ENCODE measurements around the gene FOXP1. TPM values are rescaled to one million over a fixed set of nuclear protein-coding genes. Genes with fewer than 3 reads are reported as not detected.

The FOXP1 gene
- total RNA-seq, 3 donors from 2014 or later: 61.9 to 267 (median 146) TPM

DNA sequence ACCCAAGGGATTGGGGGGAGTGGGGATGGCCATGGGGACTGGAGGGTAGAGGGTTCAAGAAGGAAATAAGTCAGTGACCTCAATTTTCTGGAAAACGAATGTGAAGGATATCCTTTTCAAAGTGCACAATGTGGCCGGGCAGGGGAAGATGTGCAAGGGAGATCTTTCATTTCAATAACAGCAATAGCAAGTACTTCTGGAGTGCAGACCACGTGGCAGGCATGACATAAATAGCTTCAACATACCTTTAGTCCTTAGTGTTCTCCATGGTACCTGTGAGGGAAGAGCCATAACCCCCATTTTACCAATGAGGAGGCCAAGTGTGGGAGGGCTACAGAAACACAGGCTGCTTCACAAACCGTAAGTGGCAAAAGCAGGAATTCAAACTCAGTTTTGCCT, 138.7 kb downstream of the FOXP1 start:
- Histone ChIP-seq H3K4me1 (peaks cover 6 to 25% of the 10 kb centered on the region in 2 donors), H3K4me3 (peak overlapping the region in 1 of 3 donors; percentile 26), H3K27me3 (no peaks in the 10 kb centered on the region), H3K27ac (peak overlapping the region; percentile 87 to 93), H3K36me3 (no peaks in the 10 kb centered on the region), H3K9me3 (no peaks in the 10 kb centered on the region)
- TF ChIP-seq POLR2A (IDR thresholded peaks at IDR 0.05) (no peak), POLR2AphosphoS5 (IDR thresholded peaks at IDR 0.05) (no peak)
- TF ChIP-seq, protein P1, sequence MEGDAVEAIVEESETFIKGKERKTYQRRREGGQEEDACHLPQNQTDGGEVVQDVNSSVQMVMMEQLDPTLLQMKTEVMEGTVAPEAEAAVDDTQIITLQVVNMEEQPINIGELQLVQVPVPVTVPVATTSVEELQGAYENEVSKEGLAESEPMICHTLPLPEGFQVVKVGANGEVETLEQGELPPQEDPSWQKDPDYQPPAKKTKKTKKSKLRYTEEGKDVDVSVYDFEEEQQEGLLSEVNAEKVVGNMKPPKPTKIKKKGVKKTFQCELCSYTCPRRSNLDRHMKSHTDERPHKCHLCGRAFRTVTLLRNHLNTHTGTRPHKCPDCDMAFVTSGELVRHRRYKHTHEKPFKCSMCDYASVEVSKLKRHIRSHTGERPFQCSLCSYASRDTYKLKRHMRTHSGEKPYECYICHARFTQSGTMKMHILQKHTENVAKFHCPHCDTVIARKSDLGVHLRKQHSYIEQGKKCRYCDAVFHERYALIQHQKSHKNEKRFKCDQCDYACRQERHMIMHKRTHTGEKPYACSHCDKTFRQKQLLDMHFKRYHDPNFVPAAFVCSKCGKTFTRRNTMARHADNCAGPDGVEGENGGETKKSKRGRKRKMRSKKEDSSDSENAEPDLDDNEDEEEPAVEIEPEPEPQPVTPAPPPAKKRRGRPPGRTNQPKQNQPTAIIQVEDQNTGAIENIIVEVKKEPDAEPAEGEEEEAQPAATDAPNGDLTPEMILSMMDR (IDR thresholded peaks at IDR 0.05): no peak
- intact Hi-C loops (cut with DNase I; ENCODE audit: low total_unique reads): no loop called here
- DNase-seq (ENCODE audit: low spot score in 2 of 2): no peak

DNA sequence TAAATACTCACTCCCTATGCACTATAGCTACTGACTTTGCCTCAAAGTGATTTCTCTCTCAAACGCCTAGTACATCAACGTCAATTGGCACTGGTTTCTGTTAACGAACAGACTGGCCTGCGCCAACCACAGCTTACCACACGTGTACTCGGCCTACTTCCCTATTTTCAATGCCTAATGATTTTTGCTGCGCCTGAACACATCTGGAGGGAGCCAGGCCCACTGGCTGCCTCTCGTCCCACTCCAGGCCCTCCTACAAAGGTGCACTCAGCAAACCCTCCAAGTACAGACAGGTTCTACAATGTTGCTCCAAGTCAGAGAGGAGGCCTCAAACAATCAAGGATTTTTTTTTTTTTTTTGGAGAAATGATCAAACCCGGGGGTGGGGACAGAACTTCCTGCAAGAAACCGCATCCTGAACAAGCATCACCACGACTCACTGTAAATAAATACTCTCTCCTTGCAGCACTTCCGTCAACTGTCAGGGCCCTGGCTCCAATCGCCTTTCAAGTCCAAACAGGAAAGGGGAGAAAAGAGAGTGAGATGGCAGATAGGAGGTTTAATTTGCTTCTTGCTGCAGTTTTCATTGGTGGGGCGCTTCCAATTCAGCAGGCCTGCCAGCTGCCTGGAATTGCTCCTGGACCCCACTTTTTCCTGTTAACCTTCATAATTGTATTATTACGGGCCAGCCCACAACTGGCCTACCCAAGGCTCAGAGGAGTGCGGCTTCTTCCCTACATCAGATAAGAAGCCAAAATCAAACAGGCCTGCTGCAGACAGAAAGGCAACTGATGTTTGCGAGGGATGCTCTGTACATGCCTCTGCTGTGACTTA, 139.3 kb downstream of the FOXP1 start:
- Histone ChIP-seq H3K4me1 (peaks cover 6 to 25% of the 10 kb centered on the region in 2 donors), H3K36me3 (no peaks in the 10 kb centered on the region), H3K27me3 (no peaks in the 10 kb centered on the region), H3K27ac (peak overlapping the region; percentile 87 to 93), H3K9me3 (no peaks in the 10 kb centered on the region), H3K4me3 (peak overlapping the region in 1 of 3 donors; percentile 26)
- DNase-seq (ENCODE audit: low spot score in 2 of 2): peak; percentile 69 to 80
- intact Hi-C loops (cut with DNase I; ENCODE audit: low total_unique reads): no loop called here
- TF ChIP-seq, protein P1 (IDR thresholded peaks at IDR 0.05): no peak
- peak in 1 of 3 donors; percentile 34 for TF ChIP-seq POLR2AphosphoS5 (IDR thresholded peaks at IDR 0.05)

DNA sequence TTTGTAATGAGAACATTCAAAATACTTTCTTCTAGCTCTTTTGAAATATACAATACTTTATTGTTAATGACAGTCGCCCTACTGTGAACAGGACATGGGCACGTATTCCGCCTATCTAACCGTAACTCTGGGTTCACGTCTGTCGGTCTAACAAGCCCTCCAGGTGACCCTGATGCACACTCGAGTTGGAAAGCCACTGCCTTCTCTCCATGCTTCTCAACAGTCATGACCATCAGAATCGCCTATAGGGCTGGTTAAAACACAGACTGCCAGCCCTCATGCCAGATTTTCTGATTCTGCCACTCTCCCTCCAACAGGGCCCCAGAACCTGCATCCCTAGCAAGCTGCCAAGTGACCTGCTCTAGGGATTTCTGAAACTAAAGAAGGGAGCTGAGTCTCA, 140.2 kb downstream of the FOXP1 start:
- H3K4me1 ChIP-seq: peaks cover 6 to 25% of the 10 kb centered on the region in 2 donors
- DNase-seq (ENCODE audit: low spot score in 2 of 2): no peak
- H3K27me3 ChIP-seq: no peaks in the 10 kb centered on the region
- no peak overlapping the region for H3K4me3 ChIP-seq
- H3K27ac ChIP-seq: peak overlapping the region; percentile 87 to 93
- TF ChIP-seq POLR2AphosphoS5 (IDR thresholded peaks at IDR 0.05) (no peak), POLR2A (IDR thresholded peaks at IDR 0.05) (no peak)
- TF ChIP-seq, protein P1 (IDR thresholded peaks at IDR 0.05): no peak
- intact Hi-C loops (cut with DNase I; ENCODE audit: low total_unique reads): no loop called here
- H3K9me3 ChIP-seq: no peaks in the 10 kb centered on the region
- no peaks in the 10 kb centered on the region for H3K36me3 ChIP-seq

DNA sequence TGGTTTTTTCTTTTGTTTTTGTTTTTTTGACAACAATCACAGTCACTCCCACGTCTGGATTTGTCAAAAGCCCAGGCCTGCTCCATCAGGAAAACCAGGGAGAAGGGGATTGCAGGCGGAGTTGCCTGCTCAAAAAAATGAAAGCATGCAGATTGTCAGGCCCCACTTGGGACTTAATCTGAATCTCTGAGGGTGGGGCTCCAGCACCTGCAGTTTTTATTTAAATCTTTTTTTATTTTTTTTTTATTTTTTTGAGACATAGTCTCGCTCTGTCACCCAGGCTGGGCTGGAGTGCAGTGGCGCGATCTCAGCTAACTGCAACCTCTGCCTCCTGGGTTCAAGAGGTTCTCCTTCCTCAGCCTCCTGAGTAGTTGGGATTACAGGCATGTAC, 140.9 kb downstream of the FOXP1 start:
- H3K27me3 ChIP-seq: no peaks in the 10 kb centered on the region
- no peak overlapping the region for H3K4me3 ChIP-seq
- no peaks in the 10 kb centered on the region for H3K36me3 ChIP-seq
- DNase-seq (ENCODE audit: low spot score in 2 of 2): no peak
- H3K27ac ChIP-seq: peak overlapping the region; percentile 87 to 93
- H3K9me3 ChIP-seq: no peaks in the 10 kb centered on the region
- TF ChIP-seq, protein P1 (IDR thresholded peaks at IDR 0.05): no peak
- no peak for TF ChIP-seq POLR2A (IDR thresholded peaks at IDR 0.05)
- no peak for TF ChIP-seq POLR2AphosphoS5 (IDR thresholded peaks at IDR 0.05)
- intact Hi-C loops (cut with DNase I; ENCODE audit: low total_unique reads): no loop called here
- H3K4me1 ChIP-seq: peaks cover 6 to 25% of the 10 kb centered on the region in 2 donors

DNA sequence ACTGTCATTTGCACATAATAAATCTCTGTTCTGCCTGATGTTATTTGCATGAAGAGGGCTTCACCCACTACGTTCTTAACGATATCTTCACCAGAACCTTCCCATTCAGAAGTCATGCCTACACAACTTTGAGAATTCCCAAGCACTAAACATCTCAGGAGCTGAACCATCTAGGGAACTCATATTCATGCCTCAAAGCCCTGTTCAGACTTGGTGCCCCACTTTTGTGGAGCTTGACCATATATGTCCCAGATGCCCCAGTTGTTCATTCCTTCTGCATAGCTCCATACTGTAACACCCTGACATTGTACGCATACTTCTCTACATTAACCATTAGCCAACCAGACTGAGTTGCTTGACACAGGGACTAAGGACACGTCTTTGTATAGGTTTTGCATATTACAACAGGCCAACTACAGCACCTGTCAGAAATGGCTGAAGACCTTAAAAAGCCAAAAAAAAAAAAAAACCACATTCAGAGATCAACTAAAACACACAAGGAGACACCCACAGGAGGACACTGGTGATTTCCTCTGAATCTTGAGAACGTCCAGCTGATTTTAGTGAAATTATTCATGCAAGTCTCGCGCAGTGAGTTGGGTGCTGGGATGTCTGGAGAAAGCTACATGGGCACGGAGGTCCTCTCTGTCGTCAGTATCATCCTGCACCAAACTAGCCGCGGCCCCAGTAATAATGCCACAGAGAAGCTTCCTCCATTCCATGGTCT, 141.4 kb downstream of the FOXP1 start:
- TF ChIP-seq POLR2A (IDR thresholded peaks at IDR 0.05): no peak
- TF ChIP-seq POLR2AphosphoS5 (IDR thresholded peaks at IDR 0.05): no peak
- TF ChIP-seq, protein P1 (IDR thresholded peaks at IDR 0.05): no peak
- Histone ChIP-seq H3K36me3 (no peaks in the 10 kb centered on the region), H3K27ac (peak overlapping the region; percentile 4 to 87), H3K4me3 (no peak overlapping the region), H3K9me3 (no peaks in the 10 kb centered on the region), H3K4me1 (peaks cover 6 to 25% of the 10 kb centered on the region in 2 donors), H3K27me3 (no peaks in the 10 kb centered on the region)
- DNase-seq (ENCODE audit: low spot score in 2 of 2): no peak
- intact Hi-C loops (cut with DNase I; ENCODE audit: low total_unique reads): no loop called here

All from breast epithelium (tissue), 4 donors.